Lung (tissue), 12 donors: ENCODE data around the gene ANKRD44. TPM values are rescaled to one million over a fixed set of nuclear protein-coding genes. Genes with fewer than 3 reads are reported as not detected.

Experiments used
- ATAC-seq: fragments of 200-7000 bp; cut with Tn5 transposase; one replicate; pipeline ENCODE4 v1.9.1; 2020; ENCODE audit warnings: moderate number of reproducible peaks; ENCODE audit not compliant: insufficient read depth, low FRiP score
- DNase-seq, 3 donors: peaks; one replicate each; pipeline ENCODE4 v3.0.0-alpha.2; 2013 to 2017
- H3K27ac ChIP-seq, 2 donors: one replicate each; pipeline ENCODE4 v1.5.1; 2013; ENCODE audit warnings: mild to moderate bottlenecking in 2 of 2, moderate library complexity in 2 of 2, control low read depth in 1 of 2, inconsistent platforms in 1 of 2, low read depth in 1 of 2, low read length in 1 of 2
- H3K27me3 ChIP-seq, 3 donors: one replicate each; pipeline ENCODE4 v1.5.1; 2013; ENCODE audit warnings: low read length in 2 of 3; ENCODE audit not compliant: control insufficient read depth in 3 of 3, insufficient read depth in 3 of 3
- H3K36me3 ChIP-seq, 4 donors: one replicate each; pipeline ENCODE4 v1.5.1; 2013; ENCODE audit warnings: low read length in 4 of 4, mild to moderate bottlenecking in 1 of 4, moderate library complexity in 1 of 4; ENCODE audit not compliant: control insufficient read depth in 4 of 4, insufficient read depth in 4 of 4
- H3K4me1 ChIP-seq, 5 donors: one replicate each; pipeline ENCODE4 v1.5.1; 2013; ENCODE audit warnings: low read length in 5 of 5, mild to moderate bottlenecking in 2 of 5, moderate library complexity in 1 of 5; ENCODE audit not compliant: control insufficient read depth in 5 of 5, insufficient read depth in 5 of 5
- H3K4me3 ChIP-seq: one replicate; pipeline ENCODE4 v1.5.1; 2013; ENCODE audit warnings: mild to moderate bottlenecking, control low read depth, moderate library complexity
- H3K9ac ChIP-seq, 2 donors: one replicate each; pipeline ENCODE4 v1.5.1; 2013; ENCODE audit warnings: low read length in 2 of 2, control low read depth in 1 of 2; ENCODE audit not compliant: insufficient read depth in 1 of 2
- H3K9me3 ChIP-seq, 4 donors: one replicate each; pipeline ENCODE4 v1.5.1; 2013; ENCODE audit warnings: low read length in 3 of 4, mild to moderate bottlenecking in 1 of 4, moderate library complexity in 1 of 4; ENCODE audit not compliant: control insufficient read depth in 4 of 4, insufficient read depth in 3 of 4
- CTCF ChIP-seq: IDR thresholded peaks from 2 replicates; pipeline ENCODE4 v1.5.1; 2012; ENCODE audit warnings: mild to moderate bottlenecking; ENCODE audit errors: control extremely low read depth, extremely low read depth
- WGBS, 2 donors: extraction: QIAGEN DNeasy Blood & Tissue Kit; methylation state at CpG; one replicate each; pipeline ENCODE4 v1.1.7; 2013; 5-methylcytosine and 5-hydroxymethylcytosine counted together
- polyA plus RNA-seq, 2 donors: library from polyadenylated mRNA; stranded (reverse); fragments of 200-250 nt; gene quantifications; one replicate each; pipeline ENCODE4 v1.2.1, GENCODE V29; 2013
- total RNA-seq, 2 donors: library from RNA; depleted of rRNA in 1 of 2; stranded (reverse); fragments of >200 nt in 1 of 2; gene quantifications; one replicate each; pipeline ENCODE4 v1.2.1, GENCODE V29; 2014 to 2021
- donor health status: control.
- donor health status: control.
- donor health status: Bipolar disorder and iron deficiency.
- donor health status: healthy.
- donor health status: DM: yes; HTN: yes; CAD: no.

Gene ANKRD44
- total and polyA plus RNA-seq, 4 donors: 7.1 to 73.8 (median 20.3) TPM

- Histone ChIP-seq H3K9me3 (no peaks in the 10 kb centered on the region), H3K27ac (no peak overlapping the region), H3K27me3 (no peaks in the 10 kb centered on the region), H3K4me1 (peaks cover 0 to 15% (median 3%) of the 10 kb centered on the region in 5 donors), H3K4me3 (no peak overlapping the region), H3K9ac (no peak overlapping the region), H3K36me3 (no peaks in the 10 kb centered on the region)
- ATAC-seq: no peak
- WGBS, 2 donors: 74 to 81% methylated on average over 7 of the region's 7 CpGs
- no peak for DNase-seq
- TF ChIP-seq CTCF: no peak
Measured at GRCh38 chr2:197236816-197237215, 73.8 kb downstream of the ANKRD44 start.

GRCh38 chr2:197236159-197236558 is 74.4 kb downstream of the ANKRD44 start:
- no peak for ATAC-seq
- Histone ChIP-seq H3K27ac (no peak overlapping the region), H3K9ac (no peak overlapping the region), H3K9me3 (no peaks in the 10 kb centered on the region), H3K36me3 (no peaks in the 10 kb centered on the region), H3K4me1 (peaks cover 0 to 15% (median 3%) of the 10 kb centered on the region in 5 donors), H3K4me3 (no peak overlapping the region), H3K27me3 (no peaks in the 10 kb centered on the region)
- 85 to 94% methylated on average over 2 of the region's 2 CpGs for WGBS, 2 donors
- no peak for DNase-seq
- TF ChIP-seq CTCF: no peak

- Histone ChIP-seq H3K36me3 (no peaks in the 10 kb centered on the region), H3K27ac (no peak overlapping the region), H3K9me3 (no peaks in the 10 kb centered on the region), H3K27me3 (no peaks in the 10 kb centered on the region), H3K9ac (no peak overlapping the region), H3K4me1 (peaks cover 0 to 15% (median 3%) of the 10 kb centered on the region in 5 donors), H3K4me3 (no peak overlapping the region)
- no peak for DNase-seq
- 64 to 70% methylated on average over 3 of the region's 3 CpGs for WGBS, 2 donors
- no peak for ATAC-seq
- TF ChIP-seq CTCF: no peak
Measured at GRCh38 chr2:197235711-197236110, 74.9 kb downstream of the ANKRD44 start.

GRCh38 chr2:197234671-197235191 is 75.8 kb downstream of the ANKRD44 start:
- ATAC-seq (no peak), DNase-seq (no peak)
- H3K36me3 ChIP-seq: no peaks in the 10 kb centered on the region

More at GRCh38 chr2:197234671-197235191, 75.8 kb downstream of the ANKRD44 start:
- WGBS, 2 donors: 87 to 97% methylated on average over 4 of the region's 4 CpGs
- TF ChIP-seq CTCF: no peak
- Histone ChIP-seq H3K4me3 (no peak overlapping the region), H3K4me1 (peaks cover 0 to 15% (median 5%) of the 10 kb centered on the region in 5 donors), H3K9ac (no peak overlapping the region), H3K9me3 (no peaks in the 10 kb centered on the region), H3K27me3 (no peaks in the 10 kb centered on the region), H3K27ac (no peak overlapping the region)
